ENCODE results near the gene SLIT3. TPM values are rescaled to one million over a fixed set of nuclear protein-coding genes. Genes with fewer than 3 reads are reported as not detected.

SLIT3 gene
- total RNA-seq (2022; extraction: Qiagen RNA extraction; ENCODE audit: low read depth), result 14.9 to 21.9 TPM (median 17.9 TPM) in 5 replicates

DNA sequence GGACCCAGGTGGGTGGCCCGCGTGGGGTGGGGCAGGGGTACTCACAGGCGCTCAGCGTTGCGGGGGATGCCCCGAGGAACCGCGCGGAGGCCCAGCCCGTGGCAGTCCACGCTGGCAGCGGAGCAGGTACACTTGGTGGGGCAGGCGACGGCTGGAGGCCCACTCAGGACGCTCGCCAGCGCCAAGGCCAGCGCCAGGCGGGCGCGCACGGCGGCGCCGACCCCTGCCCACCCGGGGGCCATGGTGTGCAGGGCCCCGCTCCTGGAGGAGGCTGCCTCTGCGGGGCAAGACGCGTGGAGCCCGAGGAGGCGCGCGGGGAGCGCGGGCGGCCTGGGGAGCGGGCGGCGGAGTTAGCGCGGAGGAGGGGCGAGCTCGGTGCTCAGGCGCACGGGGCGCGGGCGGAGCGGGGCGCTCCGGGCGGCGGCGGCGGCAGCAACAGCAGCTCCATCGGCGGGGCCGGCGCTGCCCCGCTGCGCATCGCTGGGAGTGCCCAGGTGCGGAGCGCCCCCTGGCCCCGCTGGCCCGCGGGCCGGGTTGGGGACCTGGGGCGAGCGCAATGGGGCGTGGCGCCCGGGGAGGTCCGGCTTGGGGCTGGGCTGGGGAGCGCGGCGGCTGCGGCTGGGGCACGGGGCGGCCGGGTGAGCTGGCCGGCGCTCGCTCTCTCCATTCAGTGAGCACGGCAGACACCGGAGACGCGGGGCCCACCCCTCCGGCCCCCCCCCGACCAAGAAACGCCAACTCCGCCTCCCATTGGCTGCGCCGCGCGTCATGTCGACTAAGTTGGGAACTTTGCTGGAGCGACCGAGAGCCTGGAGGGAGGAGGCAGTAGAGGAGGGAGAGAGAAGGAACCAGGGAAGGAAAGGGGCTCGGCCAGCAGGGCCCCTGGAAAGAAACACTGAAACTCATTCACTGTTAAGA is at the start of gene SLIT3:
Gene SLIT3, minus strand, starts transcription at position 672 of the 918 bp plus-strand sequence. Its CDS starts 430 bp downstream, at position 242.

